Heart left ventricle (tissue), 13 donors: Measurements from ENCODE around the gene CACNA2D3.

ENCODE experiments used
- CTCF ChIP-seq, 12 donors: fragments of 200-600 bp; sonication (generic) in 4 of 12; IDR thresholded peaks; one replicate each; pipeline versions ENCODE4 v1.5.0 to v1.8.0; 2018 to 2022; ENCODE audit warnings: antibody characterized with exemption in 12 of 12, mild to moderate bottlenecking in 5 of 12
- POLR2A ChIP-seq, 2 donors: fragments of 450-650 bp; IDR thresholded peaks; one replicate each; pipeline ENCODE4 v1.6.1; 2017; ENCODE audit warnings: antibody characterized with exemption in 2 of 2, mild to moderate bottlenecking in 2 of 2, moderate library complexity in 2 of 2
- donor health status: ischemic (EF 13 %, LVEDD 7.1; RV severe dilation, severe dysfunction).
- donor health status: DM: no; HTN: yes; CAD: no.
- donor health status: DM: no; HTN: no; CAD: no.
- donor health status: ischemic (EF 25% LVEDD 6.9; RV normal size, moderate dysfunction).
- donor health status: ischemic (EF 25% LVEDD 5.7; RV mildly dilated, moderate dysfunction).
- donor health status: ischemic (EF 35%, LVEDD 5.7; RV mildly dilated, moderate dysfunction).
- donor health status: nonischemic (EF 11% LVEDD 7.7; RV severe dilation, severe dysfunction).
- donor health status: DM: yes; HTN: yes; CAD: no.
- donor health status: PGD.
- donor health status: ischemic (EF 29% LVEDD 5.4; RV normal size, mild dysfunction).
- donor health status: nonischemic (EF 23%, LVEDD 6.1; RV moderate dilation, normal function).

- TF ChIP-seq CTCF (IDR thresholded peaks at IDR 0.05): no peak
- no peak for TF ChIP-seq POLR2A (IDR thresholded peaks at IDR 0.05)
These were observed 633.4 kb downstream of the CACNA2D3 start for GRCh38 chr3:54755756-54756155.
